ENCODE measurements around the gene EML6. TPM values are rescaled to one million over a fixed set of nuclear protein-coding genes. Genes with fewer than 3 reads are reported as not detected.

The EML6 gene
- total RNA-seq, 1 experiment from 2014 or later, result 6.6 TPM

DNA sequence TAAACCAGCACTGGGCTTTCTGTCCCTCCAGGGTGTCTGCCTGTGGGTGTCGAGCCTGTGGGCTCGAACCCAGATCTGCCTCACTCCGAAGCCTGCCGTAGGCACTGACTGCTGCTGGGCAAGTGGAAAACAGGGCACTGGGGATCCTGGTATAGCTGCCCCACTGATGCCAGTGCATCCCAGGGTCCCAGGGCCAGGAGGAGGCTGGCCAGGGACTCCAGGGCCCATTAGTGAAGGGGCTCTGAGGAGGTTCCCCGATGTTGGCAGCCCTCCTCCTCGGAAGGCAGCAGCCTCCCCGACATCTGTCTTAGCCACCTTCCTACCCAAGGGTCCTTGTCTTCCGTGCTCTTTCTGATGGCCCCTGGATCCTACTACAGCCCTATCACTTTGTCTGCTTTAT, 230.7 kb downstream of the EML6 start (continued):
- TF ChIP-seq, protein P1, sequence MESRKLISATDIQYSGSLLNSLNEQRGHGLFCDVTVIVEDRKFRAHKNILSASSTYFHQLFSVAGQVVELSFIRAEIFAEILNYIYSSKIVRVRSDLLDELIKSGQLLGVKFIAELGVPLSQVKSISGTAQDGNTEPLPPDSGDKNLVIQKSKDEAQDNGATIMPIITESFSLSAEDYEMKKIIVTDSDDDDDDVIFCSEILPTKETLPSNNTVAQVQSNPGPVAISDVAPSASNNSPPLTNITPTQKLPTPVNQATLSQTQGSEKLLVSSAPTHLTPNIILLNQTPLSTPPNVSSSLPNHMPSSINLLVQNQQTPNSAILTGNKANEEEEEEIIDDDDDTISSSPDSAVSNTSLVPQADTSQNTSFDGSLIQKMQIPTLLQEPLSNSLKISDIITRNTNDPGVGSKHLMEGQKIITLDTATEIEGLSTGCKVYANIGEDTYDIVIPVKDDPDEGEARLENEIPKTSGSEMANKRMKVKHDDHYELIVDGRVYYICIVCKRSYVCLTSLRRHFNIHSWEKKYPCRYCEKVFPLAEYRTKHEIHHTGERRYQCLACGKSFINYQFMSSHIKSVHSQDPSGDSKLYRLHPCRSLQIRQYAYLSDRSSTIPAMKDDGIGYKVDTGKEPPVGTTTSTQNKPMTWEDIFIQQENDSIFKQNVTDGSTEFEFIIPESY (IDR thresholded peaks at IDR 0.05; ENCODE audit: extremely low read depth, insufficient replicate concordance, low read length), result no peak
- no peak for TF ChIP-seq JUND (IDR thresholded peaks at IDR 0.05)
- no peak for TF ChIP-seq SP1 (IDR thresholded peaks at IDR 0.05; ENCODE audit: low read depth)

DNA sequence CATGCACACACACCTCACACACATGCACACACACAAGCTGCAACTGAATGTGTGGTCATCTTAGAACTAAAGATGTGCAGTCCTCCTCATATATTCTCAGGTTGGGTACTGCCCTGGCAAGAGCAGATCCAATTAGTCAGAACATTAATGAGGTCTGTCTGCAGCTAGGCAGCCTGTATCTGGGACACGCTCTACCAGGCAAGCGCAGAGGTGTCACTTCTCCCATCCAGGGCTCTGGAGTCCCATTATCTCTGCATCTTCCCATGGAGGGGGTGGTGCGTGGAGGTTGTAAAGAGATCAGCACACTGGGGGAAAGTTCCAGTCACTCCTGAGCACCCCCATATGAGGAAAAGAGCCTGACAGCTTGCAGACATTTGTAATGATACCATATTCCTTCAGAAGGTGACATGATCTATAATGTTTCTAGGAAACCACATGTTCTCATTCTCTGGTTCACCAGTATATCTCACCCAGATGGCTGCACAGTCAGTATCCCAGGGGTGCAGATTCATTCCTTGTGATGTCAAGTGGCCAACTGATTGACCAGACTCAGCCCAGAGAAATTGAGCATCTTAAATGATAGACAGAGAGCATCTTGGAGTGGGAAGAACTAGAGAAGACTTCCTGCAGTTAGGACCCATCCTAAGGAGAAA, 231.4 kb downstream of the EML6 start:
- Histone ChIP-seq H3K4me1 (ENCODE audit: control insufficient read depth in 1 of 2, insufficient read depth in 2 of 2, low read length in 2 of 2) (peaks cover 0 to 12% of the 10 kb centered on the region in 2 experiments; a peak in 1 of 4 replicates), H3K4me3 (replicated peaks in 1 of 2; ENCODE audit: low read depth in 1 of 2, low read length in 2 of 2) (no peak overlapping the region), H3K79me2 (ENCODE audit: insufficient read depth, low read length) (no peaks in the 10 kb centered on the region), H4K20me1 (ENCODE audit: insufficient read depth) (no peaks in the 10 kb centered on the region), H3K4me2 (ENCODE audit: low read length) (no peak overlapping the region), H3K27ac (ENCODE audit: low read depth, low read length) (no peak overlapping the region), H3K36me3 (ENCODE audit: control insufficient read depth in 1 of 2, insufficient read depth in 2 of 2, low read length in 2 of 2) (no peaks in the 10 kb centered on the region), H3K9ac (ENCODE audit: low read length) (no peak overlapping the region), H3K27me3 (ENCODE audit: insufficient read depth, low read length) (no peaks in the 10 kb centered on the region), H2AFZ (ENCODE audit: low read depth, low read length, poor library complexity, severe bottlenecking) (no peak overlapping the region), H3K9me2 (ENCODE audit: insufficient read depth) (no peaks in the 10 kb centered on the region), H3K9me3 (ENCODE audit: control insufficient read depth in 1 of 2, insufficient read depth in 1 of 2, low read depth in 1 of 2, low read length in 2 of 2) (no peaks in the 10 kb centered on the region)
- RAD21 ChIA-PET (ENCODE audit: low non-redundant PET in 1 of 2, low total read pairs in 2 of 2, uncharacterized antibody in 2 of 2, unreplicated experiment in 2 of 2), result no interaction called here
- intact Hi-C loops (cut with micrococcal nuclease), result no loop called here
- POLR2A ChIA-PET, result no interaction called here
- ATAC-seq, result no peak
- BruUV-seq (replicated peaks), result no TSS peak
- TF ChIP-seq ELF1 (IDR thresholded peaks at IDR 0.05; ENCODE audit: borderline replicate concordance, low read depth) (no peak), FOSL1 (IDR thresholded peaks at IDR 0.05; ENCODE audit: low read depth) (no peak), REST (IDR thresholded peaks at IDR 0.05; ENCODE audit: low read depth) (no peak), SIN3A (IDR thresholded peaks at IDR 0.05; ENCODE audit: low read depth) (no peak), POLR2AphosphoS5 (IDR thresholded peaks at IDR 0.05; ENCODE audit: low read depth, low read length) (no peak), EZH2 (IDR thresholded peaks at IDR 0.05) (no peak), YY1 (IDR thresholded peaks at IDR 0.05; ENCODE audit: extremely low read depth, insufficient replicate concordance, low read depth, low read length) (no peak)
- TF ChIP-seq, protein P2, sequence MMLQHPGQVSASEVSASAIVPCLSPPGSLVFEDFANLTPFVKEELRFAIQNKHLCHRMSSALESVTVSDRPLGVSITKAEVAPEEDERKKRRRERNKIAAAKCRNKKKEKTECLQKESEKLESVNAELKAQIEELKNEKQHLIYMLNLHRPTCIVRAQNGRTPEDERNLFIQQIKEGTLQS (IDR thresholded peaks at IDR 0.05), result no peak
- TF ChIP-seq, protein P1 (IDR thresholded peaks at IDR 0.05; ENCODE audit: extremely low read depth, insufficient replicate concordance, low read length), result no peak
- CTCF ChIA-PET, result no interaction called here
- DNase-seq (ENCODE audit: low read depth, low spot score), result no peak

Data from HCT116 (cell line).